Fibroblast of villous mesenchyme (primary cell): ENCODE results near the gene RFXANK. TPM values are rescaled to one million over a fixed set of nuclear protein-coding genes. Genes with fewer than 3 reads are reported as not detected.
A peak's percentile ranks its signal among the peaks of the same experiment; 100 is the strongest.

Source experiments
- DNase-seq: peaks from one replicate; pipeline ENCODE4 v3.0.0-alpha.2; 2010; ENCODE audit warnings: low read depth
- H3K4me3 ChIP-seq: 2 replicates; pipeline ENCODE4 v1.5.1; 2011; ENCODE audit warnings: low read depth, mild to moderate bottlenecking, low read length
- CTCF ChIP-seq: IDR thresholded peaks from 2 replicates; pipeline ENCODE4 v1.5.1; 2012; ENCODE audit warnings: low read depth, mild to moderate bottlenecking, low read length; ENCODE audit not compliant: insufficient read depth
- total RNA-seq: library from RNA; depleted of rRNA; stranded (reverse); fragments of >200 nt; gene quantifications from 2 replicates; pipeline ENCODE4 v1.2.3, GENCODE V29; 2012

RFXANK gene
- total RNA-seq, 1 donor, result 57.9 TPM

GRCh38 chr19:19201697-19202630 lies 9.9 kb downstream of the RFXANK start:
- no peak for TF ChIP-seq CTCF
- no peak for DNase-seq
- peak overlapping the region; percentile 74 for H3K4me3 ChIP-seq

GRCh38 chr19:19202707-19203011 lies 10.6 kb downstream of the RFXANK start:
- H3K4me3 ChIP-seq, result peak overlapping the region; percentile 74
- no peak for TF ChIP-seq CTCF
- DNase-seq, result no peak

GRCh38 chr19:19203012-19203856 lies 11.2 kb downstream of the RFXANK start, which contains the start of gene NR2C2AP:
NR2C2AP (minus strand) TSS chr19:19203414; CDS start chr19:19203060, 354 bp downstream.
- peak within 1 kb of the TSS; percentile 74 for H3K4me3 ChIP-seq
- no peak for TF ChIP-seq CTCF
- peak; percentile 88 for DNase-seq

GRCh38 chr19:19204181-19204580 lies 12.1 kb downstream of the RFXANK start:
- no peak for TF ChIP-seq CTCF
- H3K4me3 ChIP-seq, result no peak overlapping the region
- DNase-seq, result no peak

GRCh38 chr19:19205416-19206410 lies 13.7 kb downstream of the RFXANK start:
- no peak for TF ChIP-seq CTCF
- no peak for DNase-seq
- no peak overlapping the region for H3K4me3 ChIP-seq

- no peak for TF ChIP-seq CTCF
- DNase-seq, result no peak
- H3K4me3 ChIP-seq, result no peak overlapping the region
Observed at GRCh38 chr19:19206938-19207337, 14.9 kb downstream of the RFXANK start.
